K562 (cell line): Measurements from ENCODE around the gene SLC30A10. TPM values are rescaled to one million over a fixed set of nuclear protein-coding genes. Genes with fewer than 3 reads are reported as not detected.

Source experiments
- MYC ChIP-seq, 2 experiments: fragments of 250-450 bp in 1 of 2; sonication (Bioruptor Pico) in 1 of 2; IDR thresholded peaks; 2 replicates each; pipeline versions ENCODE4 v1.5.1 to v1.6.1; 2012 to 2021; ENCODE audit warnings: low read depth in 2 of 2, borderline replicate concordance in 1 of 2, improper control_type of control experiment in 1 of 2, low read length in 1 of 2, mild to moderate bottlenecking in 1 of 2, moderate library complexity in 1 of 2
- SMARCA4 ChIP-seq: fragments of 450-650 bp; IDR thresholded peaks from 2 replicates; pipeline ENCODE4 v1.6.1; 2016
- polyA plus RNA-seq, 8 experiments: library from polyadenylated mRNA; depleted of rRNA in 4 of 8; stranded (reverse) in 5 of 8; unstranded in 3 of 8; fragments of >200 nt; fragmentation: Nextera tagmentation in 2 of 8; fragmentation: Illumina TruSeq in 1 of 8; extraction: Ambion mirVana in 2 of 8; extraction: Trizol in 1 of 8; gene quantifications; 2 replicates each; pipeline versions ENCODE4 v1.2.1 to v1.2.3, GENCODE V29; 2011 to 2014; ENCODE audit warnings: inconsistent platforms in 1 of 8, missing spikeins in 1 of 8
- total RNA-seq, 7 experiments: library from RNA; depleted of rRNA in 6 of 7; stranded (reverse); fragments of >200 nt in 6 of 7; fragmentation: Illumina TruSeq in 2 of 7; extraction: Trizol in 2 of 7; gene quantifications; 2 replicates each; pipeline versions ENCODE4 v1.2.1 to v1.2.3, GENCODE V29; 2011 to 2021; ENCODE audit warnings: low replicate concordance in 1 of 7
- TF ChIP-seq, protein P1 (sequence below), 2 experiments: IDR thresholded peaks; 2 replicates each; pipeline ENCODE4 v1.6.1; 2012; ENCODE audit warnings: improper control_type of control experiment in 2 of 2, low read depth in 2 of 2, low read length in 2 of 2, borderline replicate concordance in 1 of 2
- TF ChIP-seq, protein P2 (sequence below): fragments of 450-650 bp; IDR thresholded peaks from 2 replicates; pipeline ENCODE4 v1.6.1; 2016; ENCODE audit warnings: mild to moderate bottlenecking, moderate library complexity
- TF ChIP-seq, protein P3 (sequence below), 2 experiments: fragments of 250-450 bp in 1 of 2; fragments of 450-650 bp in 1 of 2; sonication (Bioruptor Pico) in 1 of 2; IDR thresholded peaks; 2 replicates each; pipeline versions ENCODE4 v1.6.1 to v1.8.0; 2016 to 2021; ENCODE audit warnings: mild to moderate bottlenecking in 2 of 2, moderate library complexity in 2 of 2, missing compliant biosample characterization in 1 of 2, missing genetic modification characterization in 1 of 2
- TF ChIP-seq, protein P4 (sequence below): fragments of 250-450 bp; sonication (Bioruptor Pico); IDR thresholded peaks from 2 replicates; pipeline ENCODE4 v1.5.0; 2020; ENCODE audit warnings: mild to moderate bottlenecking, borderline replicate concordance

Gene SLC30A10
- total and polyA plus RNA-seq, 9 of the 15 experiments (the other 6 are each of a cell fraction or from before 2014, with no cell fraction given), result 2.6 to 11.3 (median 7.1) TPM

DNA sequence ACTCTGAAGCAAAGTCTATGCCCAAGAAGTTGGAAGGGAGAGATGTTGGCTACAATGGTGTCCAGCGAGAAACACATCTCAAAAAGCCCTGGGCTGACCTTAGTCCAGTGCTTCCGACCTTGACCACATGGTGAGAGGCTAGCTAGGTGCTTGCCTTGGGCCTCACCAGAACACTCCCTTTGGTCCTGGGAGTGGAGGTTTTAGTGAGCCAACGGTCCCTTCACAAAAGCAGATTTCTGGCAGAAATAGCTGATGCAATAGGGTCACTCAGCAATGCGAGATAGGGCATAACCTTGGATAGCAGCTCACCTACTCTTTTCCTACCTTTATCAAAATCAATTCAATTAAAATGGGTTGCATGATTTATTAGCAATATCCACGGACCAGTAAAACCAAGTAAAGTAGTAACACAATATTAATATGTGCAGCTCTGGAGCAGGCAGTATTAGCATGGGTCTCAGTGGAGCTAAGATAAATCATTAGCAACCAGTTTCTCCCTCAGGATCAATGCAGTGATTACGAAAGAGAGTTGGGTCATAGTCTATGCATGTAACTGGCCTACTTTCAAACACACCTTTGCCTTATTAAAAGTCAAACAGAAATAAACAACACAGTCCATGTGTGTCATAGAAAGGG, 1.9 kb downstream of the SLC30A10 start (continued):
- TF ChIP-seq, protein P1, sequence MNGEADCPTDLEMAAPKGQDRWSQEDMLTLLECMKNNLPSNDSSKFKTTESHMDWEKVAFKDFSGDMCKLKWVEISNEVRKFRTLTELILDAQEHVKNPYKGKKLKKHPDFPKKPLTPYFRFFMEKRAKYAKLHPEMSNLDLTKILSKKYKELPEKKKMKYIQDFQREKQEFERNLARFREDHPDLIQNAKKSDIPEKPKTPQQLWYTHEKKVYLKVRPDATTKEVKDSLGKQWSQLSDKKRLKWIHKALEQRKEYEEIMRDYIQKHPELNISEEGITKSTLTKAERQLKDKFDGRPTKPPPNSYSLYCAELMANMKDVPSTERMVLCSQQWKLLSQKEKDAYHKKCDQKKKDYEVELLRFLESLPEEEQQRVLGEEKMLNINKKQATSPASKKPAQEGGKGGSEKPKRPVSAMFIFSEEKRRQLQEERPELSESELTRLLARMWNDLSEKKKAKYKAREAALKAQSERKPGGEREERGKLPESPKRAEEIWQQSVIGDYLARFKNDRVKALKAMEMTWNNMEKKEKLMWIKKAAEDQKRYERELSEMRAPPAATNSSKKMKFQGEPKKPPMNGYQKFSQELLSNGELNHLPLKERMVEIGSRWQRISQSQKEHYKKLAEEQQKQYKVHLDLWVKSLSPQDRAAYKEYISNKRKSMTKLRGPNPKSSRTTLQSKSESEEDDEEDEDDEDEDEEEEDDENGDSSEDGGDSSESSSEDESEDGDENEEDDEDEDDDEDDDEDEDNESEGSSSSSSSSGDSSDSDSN (IDR thresholded peaks at IDR 0.05; ENCODE audit: borderline replicate concordance in 1 of 2, low read depth in 2 of 2, low read length in 2 of 2), result 0 out of 4 replicates have a peak, but pooled peaks of 1 of the 2 experiments have one; percentile 63
- TF ChIP-seq, protein P2, sequence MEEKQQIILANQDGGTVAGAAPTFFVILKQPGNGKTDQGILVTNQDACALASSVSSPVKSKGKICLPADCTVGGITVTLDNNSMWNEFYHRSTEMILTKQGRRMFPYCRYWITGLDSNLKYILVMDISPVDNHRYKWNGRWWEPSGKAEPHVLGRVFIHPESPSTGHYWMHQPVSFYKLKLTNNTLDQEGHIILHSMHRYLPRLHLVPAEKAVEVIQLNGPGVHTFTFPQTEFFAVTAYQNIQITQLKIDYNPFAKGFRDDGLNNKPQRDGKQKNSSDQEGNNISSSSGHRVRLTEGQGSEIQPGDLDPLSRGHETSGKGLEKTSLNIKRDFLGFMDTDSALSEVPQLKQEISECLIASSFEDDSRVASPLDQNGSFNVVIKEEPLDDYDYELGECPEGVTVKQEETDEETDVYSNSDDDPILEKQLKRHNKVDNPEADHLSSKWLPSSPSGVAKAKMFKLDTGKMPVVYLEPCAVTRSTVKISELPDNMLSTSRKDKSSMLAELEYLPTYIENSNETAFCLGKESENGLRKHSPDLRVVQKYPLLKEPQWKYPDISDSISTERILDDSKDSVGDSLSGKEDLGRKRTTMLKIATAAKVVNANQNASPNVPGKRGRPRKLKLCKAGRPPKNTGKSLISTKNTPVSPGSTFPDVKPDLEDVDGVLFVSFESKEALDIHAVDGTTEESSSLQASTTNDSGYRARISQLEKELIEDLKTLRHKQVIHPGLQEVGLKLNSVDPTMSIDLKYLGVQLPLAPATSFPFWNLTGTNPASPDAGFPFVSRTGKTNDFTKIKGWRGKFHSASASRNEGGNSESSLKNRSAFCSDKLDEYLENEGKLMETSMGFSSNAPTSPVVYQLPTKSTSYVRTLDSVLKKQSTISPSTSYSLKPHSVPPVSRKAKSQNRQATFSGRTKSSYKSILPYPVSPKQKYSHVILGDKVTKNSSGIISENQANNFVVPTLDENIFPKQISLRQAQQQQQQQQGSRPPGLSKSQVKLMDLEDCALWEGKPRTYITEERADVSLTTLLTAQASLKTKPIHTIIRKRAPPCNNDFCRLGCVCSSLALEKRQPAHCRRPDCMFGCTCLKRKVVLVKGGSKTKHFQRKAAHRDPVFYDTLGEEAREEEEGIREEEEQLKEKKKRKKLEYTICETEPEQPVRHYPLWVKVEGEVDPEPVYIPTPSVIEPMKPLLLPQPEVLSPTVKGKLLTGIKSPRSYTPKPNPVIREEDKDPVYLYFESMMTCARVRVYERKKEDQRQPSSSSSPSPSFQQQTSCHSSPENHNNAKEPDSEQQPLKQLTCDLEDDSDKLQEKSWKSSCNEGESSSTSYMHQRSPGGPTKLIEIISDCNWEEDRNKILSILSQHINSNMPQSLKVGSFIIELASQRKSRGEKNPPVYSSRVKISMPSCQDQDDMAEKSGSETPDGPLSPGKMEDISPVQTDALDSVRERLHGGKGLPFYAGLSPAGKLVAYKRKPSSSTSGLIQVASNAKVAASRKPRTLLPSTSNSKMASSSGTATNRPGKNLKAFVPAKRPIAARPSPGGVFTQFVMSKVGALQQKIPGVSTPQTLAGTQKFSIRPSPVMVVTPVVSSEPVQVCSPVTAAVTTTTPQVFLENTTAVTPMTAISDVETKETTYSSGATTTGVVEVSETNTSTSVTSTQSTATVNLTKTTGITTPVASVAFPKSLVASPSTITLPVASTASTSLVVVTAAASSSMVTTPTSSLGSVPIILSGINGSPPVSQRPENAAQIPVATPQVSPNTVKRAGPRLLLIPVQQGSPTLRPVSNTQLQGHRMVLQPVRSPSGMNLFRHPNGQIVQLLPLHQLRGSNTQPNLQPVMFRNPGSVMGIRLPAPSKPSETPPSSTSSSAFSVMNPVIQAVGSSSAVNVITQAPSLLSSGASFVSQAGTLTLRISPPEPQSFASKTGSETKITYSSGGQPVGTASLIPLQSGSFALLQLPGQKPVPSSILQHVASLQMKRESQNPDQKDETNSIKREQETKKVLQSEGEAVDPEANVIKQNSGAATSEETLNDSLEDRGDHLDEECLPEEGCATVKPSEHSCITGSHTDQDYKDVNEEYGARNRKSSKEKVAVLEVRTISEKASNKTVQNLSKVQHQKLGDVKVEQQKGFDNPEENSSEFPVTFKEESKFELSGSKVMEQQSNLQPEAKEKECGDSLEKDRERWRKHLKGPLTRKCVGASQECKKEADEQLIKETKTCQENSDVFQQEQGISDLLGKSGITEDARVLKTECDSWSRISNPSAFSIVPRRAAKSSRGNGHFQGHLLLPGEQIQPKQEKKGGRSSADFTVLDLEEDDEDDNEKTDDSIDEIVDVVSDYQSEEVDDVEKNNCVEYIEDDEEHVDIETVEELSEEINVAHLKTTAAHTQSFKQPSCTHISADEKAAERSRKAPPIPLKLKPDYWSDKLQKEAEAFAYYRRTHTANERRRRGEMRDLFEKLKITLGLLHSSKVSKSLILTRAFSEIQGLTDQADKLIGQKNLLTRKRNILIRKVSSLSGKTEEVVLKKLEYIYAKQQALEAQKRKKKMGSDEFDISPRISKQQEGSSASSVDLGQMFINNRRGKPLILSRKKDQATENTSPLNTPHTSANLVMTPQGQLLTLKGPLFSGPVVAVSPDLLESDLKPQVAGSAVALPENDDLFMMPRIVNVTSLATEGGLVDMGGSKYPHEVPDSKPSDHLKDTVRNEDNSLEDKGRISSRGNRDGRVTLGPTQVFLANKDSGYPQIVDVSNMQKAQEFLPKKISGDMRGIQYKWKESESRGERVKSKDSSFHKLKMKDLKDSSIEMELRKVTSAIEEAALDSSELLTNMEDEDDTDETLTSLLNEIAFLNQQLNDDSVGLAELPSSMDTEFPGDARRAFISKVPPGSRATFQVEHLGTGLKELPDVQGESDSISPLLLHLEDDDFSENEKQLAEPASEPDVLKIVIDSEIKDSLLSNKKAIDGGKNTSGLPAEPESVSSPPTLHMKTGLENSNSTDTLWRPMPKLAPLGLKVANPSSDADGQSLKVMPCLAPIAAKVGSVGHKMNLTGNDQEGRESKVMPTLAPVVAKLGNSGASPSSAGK, result peak; percentile 25; the same call in 1 of the 2 replicates
- TF ChIP-seq, protein P3, sequence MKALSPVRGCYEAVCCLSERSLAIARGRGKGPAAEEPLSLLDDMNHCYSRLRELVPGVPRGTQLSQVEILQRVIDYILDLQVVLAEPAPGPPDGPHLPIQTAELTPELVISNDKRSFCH (CRISPR knock-in tag; IDR thresholded peaks at IDR 0.05), result no peak
- TF ChIP-seq, protein P3 (tag; IDR thresholded peaks at IDR 0.05), result peak; percentile 53; the same call in 1 of the 2 replicates
- TF ChIP-seq, protein P4, sequence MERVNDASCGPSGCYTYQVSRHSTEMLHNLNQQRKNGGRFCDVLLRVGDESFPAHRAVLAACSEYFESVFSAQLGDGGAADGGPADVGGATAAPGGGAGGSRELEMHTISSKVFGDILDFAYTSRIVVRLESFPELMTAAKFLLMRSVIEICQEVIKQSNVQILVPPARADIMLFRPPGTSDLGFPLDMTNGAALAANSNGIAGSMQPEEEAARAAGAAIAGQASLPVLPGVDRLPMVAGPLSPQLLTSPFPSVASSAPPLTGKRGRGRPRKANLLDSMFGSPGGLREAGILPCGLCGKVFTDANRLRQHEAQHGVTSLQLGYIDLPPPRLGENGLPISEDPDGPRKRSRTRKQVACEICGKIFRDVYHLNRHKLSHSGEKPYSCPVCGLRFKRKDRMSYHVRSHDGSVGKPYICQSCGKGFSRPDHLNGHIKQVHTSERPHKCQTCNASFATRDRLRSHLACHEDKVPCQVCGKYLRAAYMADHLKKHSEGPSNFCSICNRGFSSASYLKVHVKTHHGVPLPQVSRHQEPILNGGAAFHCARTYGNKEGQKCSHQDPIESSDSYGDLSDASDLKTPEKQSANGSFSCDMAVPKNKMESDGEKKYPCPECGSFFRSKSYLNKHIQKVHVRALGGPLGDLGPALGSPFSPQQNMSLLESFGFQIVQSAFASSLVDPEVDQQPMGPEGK (CRISPR knock-in tag), result no peak
- TF ChIP-seq SMARCA4 (0 out of 2 replicates have a peak, but pooled peaks have one; percentile 30), MYC (IDR thresholded peaks at IDR 0.05; ENCODE audit: low read depth, low read length) (peak; percentile 86), MYC (CRISPR knock-in tag; IDR thresholded peaks at IDR 0.05; ENCODE audit: borderline replicate concordance, low read depth) (no peak)
